ENCODE data around the gene TMEM117. TPM values are rescaled to one million over a fixed set of nuclear protein-coding genes. Genes with fewer than 3 reads are reported as not detected.

The TMEM117 gene
- total RNA-seq, 1 donor from 2014 or later, result 13.1 TPM

GRCh38 chr12:44369998-44370397 is 534.1 kb downstream of the TMEM117 start:
- Mint-ChIP-seq H3K4me1 (ENCODE audit: low read depth, unreplicated experiment) (no peaks in the 10 kb centered on the region), H3K27me3 (ENCODE audit: low read depth, unreplicated experiment) (no peaks in the 10 kb centered on the region), H3K4me3 (ENCODE audit: unreplicated experiment) (no peak overlapping the region), H3K36me3 (ENCODE audit: low read depth, unreplicated experiment) (no peaks in the 10 kb centered on the region), H3K27ac (ENCODE audit: unreplicated experiment) (no peak overlapping the region), H3K9me3 (ENCODE audit: unreplicated experiment) (no peaks in the 10 kb centered on the region)
- H3K4me2 ChIP-seq (ENCODE audit: low read length), result no peak overlapping the region
- no peak overlapping the region for H2AFZ ChIP-seq (ENCODE audit: low read depth, low read length)
- no peaks in the 10 kb centered on the region for H4K20me1 ChIP-seq (ENCODE audit: insufficient read depth, low read length)
- TF ChIP-seq EZH2 (IDR thresholded peaks at IDR 0.05; ENCODE audit: insufficient read depth, low read length), result no peak
- no peak for TF ChIP-seq CTCF (IDR thresholded peaks at IDR 0.05; ENCODE audit: insufficient read depth, low read depth, low read length)
- H3K27ac ChIP-seq (ENCODE audit: low read depth, low read length), result no peak overlapping the region
- H3K4me3 ChIP-seq (ENCODE audit: insufficient read depth, low read depth, low read length), result no peak overlapping the region
- no peaks in the 10 kb centered on the region for H3K79me2 ChIP-seq (ENCODE audit: insufficient read depth, low read length)
- no peak for DNase-seq (ENCODE audit: low read depth)
- FAIRE-seq, result no peak
- no peaks in the 10 kb centered on the region for H3K36me3 ChIP-seq (ENCODE audit: insufficient read depth, low read length)
- H3K4me1 ChIP-seq (ENCODE audit: insufficient read depth, low read length), result no peaks in the 10 kb centered on the region
- H3K27me3 ChIP-seq (ENCODE audit: insufficient read depth, low read length), result no peaks in the 10 kb centered on the region
- no peak overlapping the region for H3K9ac ChIP-seq (ENCODE audit: low read length)
- H3K9me3 ChIP-seq (ENCODE audit: insufficient read depth, low read depth, low read length), result no peaks in the 10 kb centered on the region

DNA sequence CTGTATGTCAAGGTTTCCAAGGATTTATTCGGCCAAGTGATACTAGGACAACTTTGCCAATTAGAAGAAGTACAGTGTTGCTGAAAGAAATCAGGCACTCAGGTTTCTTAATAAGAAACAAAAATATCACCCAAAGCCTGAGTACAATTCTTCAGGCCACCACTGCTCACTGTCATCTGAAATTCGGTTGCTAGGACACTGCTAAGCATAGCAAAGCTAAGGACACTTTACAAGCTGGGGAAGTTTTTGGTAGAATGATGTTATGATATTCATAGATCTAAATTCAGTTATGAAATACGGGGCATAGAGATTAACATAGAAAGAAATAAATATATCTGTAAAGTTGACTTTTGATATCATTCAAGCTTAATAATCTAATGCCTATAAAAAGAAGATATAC is 535.1 kb downstream of the TMEM117 start:
- no peak overlapping the region for H3K4me3 Mint-ChIP-seq (ENCODE audit: unreplicated experiment)
- TF ChIP-seq EZH2 (IDR thresholded peaks at IDR 0.05; ENCODE audit: insufficient read depth, low read length), result no peak
- no peak for TF ChIP-seq CTCF (IDR thresholded peaks at IDR 0.05; ENCODE audit: insufficient read depth, low read depth, low read length)
- FAIRE-seq (no peak), DNase-seq (ENCODE audit: low read depth) (no peak)
- H3K27me3 ChIP-seq (ENCODE audit: insufficient read depth, low read length), result no peaks in the 10 kb centered on the region
- no peaks in the 10 kb centered on the region for H3K9me3 ChIP-seq (ENCODE audit: insufficient read depth, low read depth, low read length)
- no peaks in the 10 kb centered on the region for H3K4me1 Mint-ChIP-seq (ENCODE audit: low read depth, unreplicated experiment)
- H2AFZ ChIP-seq (ENCODE audit: low read depth, low read length), result no peak overlapping the region
- no peaks in the 10 kb centered on the region for H3K36me3 ChIP-seq (ENCODE audit: insufficient read depth, low read length)
- no peaks in the 10 kb centered on the region for H3K27me3 Mint-ChIP-seq (ENCODE audit: low read depth, unreplicated experiment)
- H3K4me1 ChIP-seq (ENCODE audit: insufficient read depth, low read length), result no peaks in the 10 kb centered on the region
- H3K27ac Mint-ChIP-seq (ENCODE audit: unreplicated experiment), result no peak overlapping the region
- no peaks in the 10 kb centered on the region for H3K9me3 Mint-ChIP-seq (ENCODE audit: unreplicated experiment)
- no peaks in the 10 kb centered on the region for H3K36me3 Mint-ChIP-seq (ENCODE audit: low read depth, unreplicated experiment)
- no peak overlapping the region for H3K4me2 ChIP-seq (ENCODE audit: low read length)
- no peaks in the 10 kb centered on the region for H3K79me2 ChIP-seq (ENCODE audit: insufficient read depth, low read length)
- no peak overlapping the region for H3K4me3 ChIP-seq (ENCODE audit: insufficient read depth, low read depth, low read length)
- no peaks in the 10 kb centered on the region for H4K20me1 ChIP-seq (ENCODE audit: insufficient read depth, low read length)
- no peak overlapping the region for H3K9ac ChIP-seq (ENCODE audit: low read length)
- no peak overlapping the region for H3K27ac ChIP-seq (ENCODE audit: low read depth, low read length)

GRCh38 chr12:44372259-44372658 is 536.4 kb downstream of the TMEM117 start:
- no peak overlapping the region for H3K9ac ChIP-seq (ENCODE audit: low read length)
- no peak overlapping the region for H3K4me3 ChIP-seq (ENCODE audit: insufficient read depth, low read depth, low read length)
- Mint-ChIP-seq H3K36me3 (ENCODE audit: low read depth, unreplicated experiment) (no peaks in the 10 kb centered on the region), H3K4me3 (ENCODE audit: unreplicated experiment) (no peak overlapping the region), H3K4me1 (ENCODE audit: low read depth, unreplicated experiment) (no peaks in the 10 kb centered on the region), H3K9me3 (ENCODE audit: unreplicated experiment) (no peaks in the 10 kb centered on the region), H3K27me3 (ENCODE audit: low read depth, unreplicated experiment) (no peaks in the 10 kb centered on the region), H3K27ac (ENCODE audit: unreplicated experiment) (no peak overlapping the region)
- no peaks in the 10 kb centered on the region for H3K27me3 ChIP-seq (ENCODE audit: insufficient read depth, low read length)
- H4K20me1 ChIP-seq (ENCODE audit: insufficient read depth, low read length), result no peaks in the 10 kb centered on the region
- TF ChIP-seq CTCF (IDR thresholded peaks at IDR 0.05; ENCODE audit: insufficient read depth, low read depth, low read length) (no peak), EZH2 (IDR thresholded peaks at IDR 0.05; ENCODE audit: insufficient read depth, low read length) (no peak)
- H2AFZ ChIP-seq (ENCODE audit: low read depth, low read length), result no peak overlapping the region
- H3K27ac ChIP-seq (ENCODE audit: low read depth, low read length), result no peak overlapping the region
- no peak for FAIRE-seq
- H3K4me2 ChIP-seq (ENCODE audit: low read length), result no peak overlapping the region
- H3K79me2 ChIP-seq (ENCODE audit: insufficient read depth, low read length), result no peaks in the 10 kb centered on the region
- H3K9me3 ChIP-seq (ENCODE audit: insufficient read depth, low read depth, low read length), result no peaks in the 10 kb centered on the region
- no peaks in the 10 kb centered on the region for H3K36me3 ChIP-seq (ENCODE audit: insufficient read depth, low read length)
- peak; percentile 9 for DNase-seq (ENCODE audit: low read depth)
- H3K4me1 ChIP-seq (ENCODE audit: insufficient read depth, low read length), result no peaks in the 10 kb centered on the region
